ES-I3 (cell line): Measurements from ENCODE around the gene SLC17A9.
"Not testable (repeated sequence)": the region's sequence is repeated elsewhere in the genome, so short reads cannot be mapped to it uniquely, and the experiment has no call there.

ENCODE experiments used
- H3K36me3 ChIP-seq: 2 replicates; pipeline ENCODE4 v1.6.1; 2013; ENCODE audit warnings: mild to moderate bottlenecking, low read length, control low read depth, moderate library complexity; ENCODE audit not compliant: insufficient read depth
- H3K4me1 ChIP-seq: 2 replicates; pipeline ENCODE4 v1.6.1; 2013; ENCODE audit warnings: mild to moderate bottlenecking, control low read depth, low read length; ENCODE audit not compliant: insufficient read depth
- H3K9ac ChIP-seq: 2 replicates; pipeline ENCODE4 v1.6.1; 2013; ENCODE audit warnings: low read depth, mild to moderate bottlenecking, low read length, moderate library complexity
- H3K9me3 ChIP-seq: 2 replicates; pipeline ENCODE4 v1.6.1; 2013; ENCODE audit warnings: mild to moderate bottlenecking, low read length, moderate library complexity; ENCODE audit not compliant: control insufficient read depth, insufficient read depth

The SLC17A9 gene

GRCh38 chr20:62952968-62953838 is 694 bp downstream of the SLC17A9 start:
- Histone ChIP-seq H3K36me3 (no peaks in the 10 kb centered on the region; the same call in 1 of the 2 replicates), H3K4me1 (peaks cover 9% of the 10 kb centered on the region), H3K9me3 (no peaks in the 10 kb centered on the region), H3K9ac (peak overlapping the region; percentile 65)

GRCh38 chr20:62953839-62954703 is 1.6 kb downstream of the SLC17A9 start:
- peaks cover 9% of the 10 kb centered on the region for H3K4me1 ChIP-seq
- H3K9ac ChIP-seq, result peak overlapping the region; percentile 65
- H3K36me3 ChIP-seq, result no peaks in the 10 kb centered on the region; the same call in 1 of the 2 replicates
- no peaks in the 10 kb centered on the region for H3K9me3 ChIP-seq

- H3K9ac ChIP-seq, result no peak overlapping the region
- H3K36me3 ChIP-seq, result no peaks in the 10 kb centered on the region
- H3K4me1 ChIP-seq, result peaks cover 9% of the 10 kb centered on the region
These were observed 3.2 kb downstream of the SLC17A9 start for GRCh38 chr20:62955519-62956386.

GRCh38 chr20:62956387-62957135 is 4.1 kb downstream of the SLC17A9 start:
- Histone ChIP-seq H3K36me3 (no peaks in the 10 kb centered on the region), H3K9ac (no peak overlapping the region), H3K4me1 (peaks cover 6% of the 10 kb centered on the region), H3K9me3 (no peaks in the 10 kb centered on the region)

More at GRCh38 chr20:62955519-62956386, 3.2 kb downstream of the SLC17A9 start:
- no peaks in the 10 kb centered on the region for H3K9me3 ChIP-seq

- no peaks in the 10 kb centered on the region for H3K36me3 ChIP-seq
- H3K9ac ChIP-seq, result no peak overlapping the region
- peaks cover 6% of the 10 kb centered on the region; the same call in 1 of the 2 replicates for H3K4me1 ChIP-seq
- H3K9me3 ChIP-seq, result no peaks in the 10 kb centered on the region
These were observed 4.9 kb downstream of the SLC17A9 start for GRCh38 chr20:62957136-62958117.

GRCh38 chr20:62958388-62959100 is 6.0 kb downstream of the SLC17A9 start:
- H3K4me1 ChIP-seq, result peaks cover 6% of the 10 kb centered on the region; the same call in 1 of the 2 replicates
- H3K36me3 ChIP-seq, result no peaks in the 10 kb centered on the region
- H3K9me3 ChIP-seq, result no peaks in the 10 kb centered on the region
- H3K9ac ChIP-seq, result no peak overlapping the region

- H3K9me3 ChIP-seq, result no peaks in the 10 kb centered on the region
- H3K9ac ChIP-seq, result no peak overlapping the region
- peaks cover 5% of the 10 kb centered on the region; the same call in 1 of the 2 replicates for H3K4me1 ChIP-seq
- no peaks in the 10 kb centered on the region for H3K36me3 ChIP-seq
These were observed 6.8 kb downstream of the SLC17A9 start for GRCh38 chr20:62959101-62959971.

GRCh38 chr20:62959998-62960436 is 7.5 kb downstream of the SLC17A9 start:
- H3K4me1 ChIP-seq, result no peaks in the 10 kb centered on the region
- no peaks in the 10 kb centered on the region for H3K36me3 ChIP-seq
- no peaks in the 10 kb centered on the region for H3K9me3 ChIP-seq
- H3K9ac ChIP-seq, result no peak overlapping the region

GRCh38 chr20:62960446-62961309 is 8.2 kb downstream of the SLC17A9 start:
- not testable (repeated sequence) for H3K9me3 ChIP-seq, H3K4me1 ChIP-seq, H3K36me3 ChIP-seq
- H3K9ac ChIP-seq, result peak overlapping the region; percentile 20; the same call in 1 of the 2 replicates

GRCh38 chr20:62961310-62961783 is 8.8 kb downstream of the SLC17A9 start:
- peak overlapping the region; percentile 73 for H3K9ac ChIP-seq
- H3K4me1 ChIP-seq, result no peaks in the 10 kb centered on the region
- H3K9me3 ChIP-seq, result no peaks in the 10 kb centered on the region
- H3K36me3 ChIP-seq, result no peaks in the 10 kb centered on the region
